Calu3 (cell line): ENCODE data around the gene ARIH1. TPM values are rescaled to one million over a fixed set of nuclear protein-coding genes. Genes with fewer than 3 reads are reported as not detected.
"Not testable (repeated sequence)": the region's sequence is repeated elsewhere in the genome, so short reads cannot be mapped to it uniquely, and the experiment has no call there.

Experiments used
- BruUV-seq: library from RNA; stranded (reverse); fragments of 400-500 nt; replicated peaks from 2 replicates; lab custom pipeline; 2021; lab: Mats Ljungman, UMichigan
- CTCF ChIA-PET: fragments of 300-600 bp; sonication (Branson Sonifier 250); formaldehyde crosslinking; loops from one replicate; lab custom pipeline; 2022; ENCODE audit warnings: antibody characterized with exemption; lab: Charles Lee
- DNase-seq: peaks from one replicate; pipeline ENCODE4 v3.0.0; 2022
- H3K27ac Mint-ChIP-seq: one replicate; pipeline ENCODE4 v1.8.0; 2022; ENCODE audit warnings: mixed read lengths; ENCODE audit not compliant: unreplicated experiment
- H3K27me3 Mint-ChIP-seq: one replicate; pipeline ENCODE4 v1.8.0; 2022; ENCODE audit warnings: mixed read lengths; ENCODE audit not compliant: unreplicated experiment
- H3K36me3 Mint-ChIP-seq: one replicate; pipeline ENCODE4 v1.8.0; 2022; ENCODE audit warnings: mild to moderate bottlenecking, moderate library complexity, mixed read lengths; ENCODE audit not compliant: insufficient read depth, unreplicated experiment
- H3K4me1 Mint-ChIP-seq: one replicate; pipeline ENCODE4 v1.8.0; 2022; ENCODE audit warnings: mild to moderate bottlenecking, low read depth, mixed read lengths; ENCODE audit not compliant: unreplicated experiment
- H3K4me3 Mint-ChIP-seq: one replicate; pipeline ENCODE4 v1.8.0; 2022; ENCODE audit warnings: mild to moderate bottlenecking, low read depth, moderate library complexity, mixed read lengths; ENCODE audit not compliant: unreplicated experiment
- H3K9me3 Mint-ChIP-seq: one replicate; pipeline ENCODE4 v1.8.0; 2022; ENCODE audit warnings: low read depth, mixed read lengths; ENCODE audit not compliant: unreplicated experiment
- intact Hi-C: fragments of 100-400 bp; cut with micrococcal nuclease; formaldehyde crosslinking; loops from one replicate; pipeline ENCODE4 v1.10.0; 2022; ENCODE audit not compliant: unreplicated experiment
- total RNA-seq: library from RNA; stranded (reverse); gene quantifications from 2 replicates; pipeline ENCODE4 v1.2.3, GENCODE V29; 2022

ARIH1 gene
- total RNA-seq, 1 experiment from 2014 or later: 179 TPM

GRCh38 chr15:72642271-72642670 is 168.1 kb downstream of the ARIH1 start:
- H3K4me3 Mint-ChIP-seq, H3K36me3 Mint-ChIP-seq, DNase-seq, H3K27ac Mint-ChIP-seq, H3K27me3 Mint-ChIP-seq, intact Hi-C loops, H3K4me1 Mint-ChIP-seq, H3K9me3 Mint-ChIP-seq, BruUV-seq, CTCF ChIA-PET: not testable (repeated sequence)

DNA sequence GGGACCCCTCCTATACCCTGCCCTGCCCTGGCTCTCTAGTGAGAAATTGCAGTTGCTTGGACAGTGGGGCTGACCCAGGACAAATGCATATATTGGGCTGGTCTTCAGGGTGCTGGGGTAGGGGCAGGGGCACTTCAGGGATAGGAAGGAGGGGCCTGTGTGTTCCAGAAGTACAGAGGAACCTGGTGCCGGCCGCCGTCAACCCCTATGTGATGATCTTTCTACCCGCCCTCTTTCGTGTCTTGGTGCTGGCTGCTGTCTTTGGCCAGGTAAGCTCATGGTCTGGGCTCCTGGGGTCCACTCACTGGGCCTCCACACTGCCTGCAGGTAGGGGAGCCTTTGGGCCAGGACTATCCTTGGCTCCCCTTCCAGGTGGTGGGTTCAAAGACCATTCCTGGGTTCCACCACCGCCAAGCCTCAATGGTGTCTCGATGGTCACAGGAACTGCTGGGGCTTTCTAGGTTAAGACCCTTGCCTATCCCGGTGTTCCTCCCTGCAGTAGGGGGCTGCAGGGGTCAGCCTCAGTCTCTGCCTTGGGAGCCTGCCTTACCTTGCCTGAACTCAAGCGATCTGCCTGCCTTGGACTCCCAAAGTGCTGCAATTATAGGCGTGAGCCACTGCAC is 174.6 kb downstream of the ARIH1 start:
- H3K36me3 Mint-ChIP-seq, H3K27me3 Mint-ChIP-seq, CTCF ChIA-PET, H3K4me1 Mint-ChIP-seq, intact Hi-C loops, DNase-seq, BruUV-seq, H3K4me3 Mint-ChIP-seq, H3K9me3 Mint-ChIP-seq, H3K27ac Mint-ChIP-seq: not testable (repeated sequence)

Other genes starting within 250 kb of the ARIH1 start
- gene PKM, start 243.1 kb upstream of the ARIH1 start, total RNA-seq: 1,874 and 1,922 TPM in 2 replicates
- 110 and 125 TPM in 2 replicates for gene PARP6, start 201.8 kb upstream of the ARIH1 start, total RNA-seq
- 0.19 and 0.42 TPM in 2 replicates for gene CELF6, start 154.2 kb upstream of the ARIH1 start, total RNA-seq
- gene HEXA, start 98.3 kb upstream of the ARIH1 start, total RNA-seq: 129 and 145 TPM in 2 replicates
- not detected in 2 replicates for gene TMEM202, start 76.0 kb upstream of the ARIH1 start, total RNA-seq
- 0.61 TPM in 1 of 2 replicates, not detected in the other for gene GOLGA6B, start 180.4 kb downstream of the ARIH1 start, total RNA-seq
- gene HIGD2B, start 211.9 kb downstream of the ARIH1 start, total RNA-seq: 0.34 TPM in 1 of 2 replicates, not detected in the other
- gene BBS4, start 211.9 kb downstream of the ARIH1 start, total RNA-seq: 22.4 and 23.0 TPM in 2 replicates